SK-N-SH (cell line): ENCODE measurements around the gene RGMA. TPM values are rescaled to one million over a fixed set of nuclear protein-coding genes. Genes with fewer than 3 reads are reported as not detected.

Experiments used
- CTCF ChIA-PET: fragments of 300-600, 350-600 bp; formaldehyde crosslinking; extraction: SDS; loops from one replicate; lab custom pipeline; 2021; lab: Yijun Ruan, JAX
- POLR2A ChIA-PET: fragments of 350-600 bp; sonication (Branson Sonifier 250); formaldehyde crosslinking; extraction: SDS; loops from one replicate; lab custom pipeline; 2020; ENCODE audit warnings: antibody characterized with exemption, inconsistent platforms; lab: Yijun Ruan, JAX
- DNase-seq: peaks from one replicate; pipeline ENCODE4 v3.0.0; 2012
- H2AFZ ChIP-seq: fragments of 200-600 bp; sonication (generic); 2 replicates; pipeline ENCODE4 v1.8.1; 2016; ENCODE audit warnings: antibody characterized with exemption, mild to moderate bottlenecking, low read depth
- H3F3A ChIP-seq: fragments of 200-600 bp; sonication (generic); replicated peaks from 2 replicates; pipeline ENCODE3; 2016; ENCODE audit warnings: antibody characterized with exemption, mild to moderate bottlenecking; ENCODE audit not compliant: insufficient read depth
- H3K27ac ChIP-seq, 2 experiments: fragments of 200-500 bp in 1 of 2; fragments of 200-600 bp in 1 of 2; sonication (Bioruptor generic) in 1 of 2; sonication (generic), shearing (Covaris generic) in 1 of 2; 2 replicates each; pipeline versions ENCODE4 v1.5.1 to v1.6.1; 2014 to 2016; ENCODE audit warnings: low read depth in 2 of 2, inconsistent platforms in 1 of 2, low read length in 1 of 2, mild to moderate bottlenecking in 1 of 2, mixed read lengths in 1 of 2
- H3K27me3 ChIP-seq: fragments of 200-600 bp; sonication (generic), shearing (Covaris generic); 2 replicates; pipeline ENCODE4 v1.6.1; 2016; ENCODE audit warnings: mixed run types; ENCODE audit not compliant: insufficient read depth
- H3K36me3 ChIP-seq, 2 experiments: fragments of 200-500 bp in 1 of 2; fragments of 200-600 bp in 1 of 2; sonication (Bioruptor generic) in 1 of 2; sonication (generic) in 1 of 2; replicated peaks in 1 of 2; 2 replicates each; pipeline versions ENCODE3 to v1.5.1; 2014 to 2016; ENCODE audit warnings: low read length in 1 of 2, mild to moderate bottlenecking in 1 of 2; ENCODE audit not compliant: insufficient read depth in 2 of 2, control insufficient read depth in 1 of 2
- H3K4me1 ChIP-seq, 2 experiments: fragments of 200-500 bp in 1 of 2; fragments of 200-600 bp in 1 of 2; sonication (Bioruptor generic) in 1 of 2; sonication (generic), shearing (Covaris generic) in 1 of 2; 2 replicates each; pipeline versions ENCODE4 v1.5.1 to v1.6.1; 2014 to 2016; ENCODE audit warnings: low read depth in 1 of 2, low read length in 1 of 2, mixed run types in 1 of 2; ENCODE audit not compliant: insufficient read depth in 2 of 2, control insufficient read depth in 1 of 2
- H3K4me2 ChIP-seq: fragments of 200-600 bp; sonication (generic), shearing (Covaris generic); 2 replicates; pipeline ENCODE4 v1.6.1; 2017; ENCODE audit warnings: mixed run types
- H3K4me3 ChIP-seq, 2 experiments: fragments of 200-500 bp in 1 of 2; fragments of 200-600 bp in 1 of 2; sonication (Bioruptor generic) in 1 of 2; sonication (generic), shearing (Covaris generic) in 1 of 2; 2 replicates each; pipeline versions ENCODE4 v1.5.1 to v1.8.1; 2014 to 2016; ENCODE audit warnings: low read depth in 2 of 2, inconsistent platforms in 1 of 2, low read length in 1 of 2, mild to moderate bottlenecking in 1 of 2, mixed read lengths in 1 of 2, moderate library complexity in 1 of 2
- H3K79me2 ChIP-seq: fragments of 200-600 bp; sonication (generic); 2 replicates; pipeline ENCODE4 v1.8.1; 2017; ENCODE audit warnings: mild to moderate bottlenecking; ENCODE audit not compliant: insufficient read depth
- H3K9ac ChIP-seq: fragments of 200-600 bp; sonication (generic); 2 replicates; pipeline ENCODE4 v1.6.1; 2017; ENCODE audit warnings: mixed run types
- H3K9me2 ChIP-seq: fragments of 200-600 bp; sonication (generic); 2 replicates; pipeline ENCODE4 v1.6.1; 2017; ENCODE audit warnings: mixed run types
- H3K9me3 ChIP-seq: fragments of 200-600 bp; sonication (generic); 2 replicates; pipeline ENCODE4 v1.6.1; 2017; ENCODE audit warnings: mixed run types, mild to moderate bottlenecking, moderate library complexity
- H4K20me1 ChIP-seq: fragments of 200-600 bp; sonication (generic); 2 replicates; pipeline ENCODE4 v1.6.1; 2017; ENCODE audit warnings: mild to moderate bottlenecking, mixed run types; ENCODE audit not compliant: insufficient read depth
- CHD2 ChIP-seq: fragments of 150-350 bp; IDR thresholded peaks from 2 replicates; pipeline ENCODE4 v1.6.1; 2018; ENCODE audit warnings: low read length; ENCODE audit not compliant: partially characterized antibody
- ELF1 ChIP-seq: IDR thresholded peaks from 2 replicates; pipeline ENCODE4 v1.4.0; 2012
- EP300 ChIP-seq, 2 experiments: IDR thresholded peaks; 2 replicates each; pipeline versions ENCODE4 v1.4.0 to v1.6.1; 2012; ENCODE audit warnings: borderline replicate concordance in 1 of 2, low read depth in 1 of 2, low read length in 1 of 2
- EZH2phosphoT487 ChIP-seq: fragments of 200-600 bp; sonication (generic); IDR thresholded peaks from 2 replicates; pipeline ENCODE4 v1.6.1; 2017; ENCODE audit warnings: low read depth, mixed run types, mild to moderate bottlenecking, antibody characterized with exemption, moderate library complexity, borderline replicate concordance
- FOSL2 ChIP-seq: IDR thresholded peaks from 2 replicates; pipeline ENCODE4 v1.4.0; 2012; ENCODE audit warnings: low read depth, mild to moderate bottlenecking, moderate library complexity, borderline replicate concordance
- IRF3 ChIP-seq: fragments of 150-350 bp; IDR thresholded peaks from 2 replicates; pipeline ENCODE4 v1.6.1; 2016; ENCODE audit warnings: mild to moderate bottlenecking, low read depth, low read length
- MXI1 ChIP-seq: IDR thresholded peaks from 2 replicates; pipeline ENCODE4 v1.6.1; 2012; ENCODE audit warnings: mild to moderate bottlenecking, low read depth, low read length, improper control_type of control experiment
- PBX3 ChIP-seq: IDR thresholded peaks from 2 replicates; pipeline ENCODE4; 2012
- REST ChIP-seq: IDR thresholded peaks from 2 replicates; pipeline ENCODE4 v1.6.1; 2012; ENCODE audit warnings: mild to moderate bottlenecking, low read depth, low read length, moderate library complexity
- TCF12 ChIP-seq: IDR thresholded peaks from 2 replicates; pipeline ENCODE4 v1.4.0; 2012
- TEAD4 ChIP-seq: IDR thresholded peaks from 2 replicates; pipeline ENCODE4 v1.4.0; 2012; ENCODE audit warnings: mild to moderate bottlenecking, borderline replicate concordance; ENCODE audit not compliant: insufficient read depth
- ZBTB33 ChIP-seq: IDR thresholded peaks from 2 replicates; pipeline ENCODE4 v1.4.0; 2012; ENCODE audit warnings: low read depth, borderline replicate concordance
- WGBS: methylation state at CpG from one replicate; pipeline ENCODE4 v1.1.6; 2017; ENCODE audit warnings: low lambda C conversion rate; 5-methylcytosine and 5-hydroxymethylcytosine counted together
- polyA plus RNA-seq, 3 experiments: library from polyadenylated mRNA; depleted of rRNA; stranded (reverse); fragments of >200 nt; gene quantifications; 2 replicates each; pipeline ENCODE4 v1.2.3, GENCODE V29; 2012

The RGMA gene
- polyA plus RNA-seq, 1 of the 3 experiments (the other 2 are of a cell fraction), result 1.5 TPM

- TF ChIP-seq ZBTB33, result no peak
Observed at GRCh38 chr15:93042691-93043378, 46.2 kb downstream of the RGMA start (continued).

- WGBS, result 49% methylated on average over 3 of the region's 3 CpGs
- POLR2A ChIA-PET, result no interaction called here
- H4K20me1 ChIP-seq, result no peaks in the 10 kb centered on the region
- H3K4me2 ChIP-seq, result no peak overlapping the region
- no peak overlapping the region for H3K27ac ChIP-seq
- H3K9ac ChIP-seq, result no peak overlapping the region
- no peak for TF ChIP-seq CHD2
- no peak for TF ChIP-seq FOSL2
- no peak for TF ChIP-seq IRF3
- no peak for TF ChIP-seq TCF12
- TF ChIP-seq EZH2phosphoT487, result no peak
- TF ChIP-seq, all 33 proteins: peak for 0
- no peaks in the 10 kb centered on the region for H3K36me3 ChIP-seq
- no peaks in the 10 kb centered on the region for H3K79me2 ChIP-seq
- H2AFZ ChIP-seq, result no peak overlapping the region
- CTCF ChIA-PET, result no interaction called here
- H3K9me2 ChIP-seq, result no peaks in the 10 kb centered on the region
- H3F3A ChIP-seq, result no peaks in the 10 kb centered on the region
- H3K4me3 ChIP-seq, result no peak overlapping the region
- H3K27me3 ChIP-seq, result no peaks in the 10 kb centered on the region
- H3K9me3 ChIP-seq, result no peaks in the 10 kb centered on the region
- DNase-seq, result no peak
- H3K4me1 ChIP-seq, result peaks cover 0 to 8% of the 10 kb centered on the region in 2 experiments; a peak in 1 of 4 replicates
Observed at GRCh38 chr15:93042211-93042610, 46.8 kb downstream of the RGMA start.

- no peaks in the 10 kb centered on the region for H3K79me2 ChIP-seq
- H3K4me3 ChIP-seq, result no peak overlapping the region
- POLR2A ChIA-PET, result interaction anchor here (0.6 kb wide), 1 partner anchor 11 kb away, joined by 3 read pairs; no protein-coding TSS in a partner anchor
- 72% methylated on average over 12 of the region's 13 CpGs for WGBS
- CTCF ChIA-PET, result interaction anchor here (1.2 to 2.3 kb wide), 4 partner anchors 11 to 1079 kb away, joined by 3 to 8 read pairs (median 4); no protein-coding TSS in a partner anchor
- no peak for TF ChIP-seq REST
- TF ChIP-seq EP300 (IDR thresholded peaks at IDR 0.05; ENCODE audit: borderline replicate concordance in 1 of 2, low read depth in 1 of 2, low read length in 1 of 2), result no peak
- no peak for TF ChIP-seq IRF3
- no peak for TF ChIP-seq PBX3
- TF ChIP-seq MXI1, result no peak
- TF ChIP-seq ELF1, result no peak
- TF ChIP-seq TEAD4, result no peak
- no peak for TF ChIP-seq TCF12
- no peak for TF ChIP-seq CHD2
- no peaks in the 10 kb centered on the region for H3K36me3 ChIP-seq
- H2AFZ ChIP-seq, result no peak overlapping the region
- H4K20me1 ChIP-seq, result no peaks in the 10 kb centered on the region
- no peaks in the 10 kb centered on the region for H3K27me3 ChIP-seq
- peaks cover 0 to 8% of the 10 kb centered on the region in 2 experiments; a peak in 1 of 4 replicates for H3K4me1 ChIP-seq
- no peaks in the 10 kb centered on the region for H3K9me2 ChIP-seq
- H3K4me2 ChIP-seq, result no peak overlapping the region
- no peak for DNase-seq
- H3K9ac ChIP-seq, result no peak overlapping the region
- no peaks in the 10 kb centered on the region for H3K9me3 ChIP-seq
- H3K27ac ChIP-seq, result no peak overlapping the region
- H3F3A ChIP-seq, result no peaks in the 10 kb centered on the region
Observed at GRCh38 chr15:93041159-93041547, 47.9 kb downstream of the RGMA start.
